Measurements from ENCODE around the gene GSDMA.

GSDMA gene

GRCh38 chr17:39953471-39953888 is 9.3 kb upstream of the GSDMA start:
- peak overlapping the region; percentile 63; the same call in 1 of the 2 replicates for H2AFZ ChIP-seq (ENCODE audit: low read depth, low read length)
- no peaks in the 10 kb centered on the region for H3K36me3 ChIP-seq (replicated peaks; ENCODE audit: low read depth, low read length)
- no peaks in the 10 kb centered on the region for H4K20me1 ChIP-seq (ENCODE audit: insufficient read depth, low read length)
- 0 out of 2 replicates have a peak overlapping the region, but pooled peaks have one; percentile 2 for H3K27ac ChIP-seq (ENCODE audit: low read length)
- H3K4me2 ChIP-seq (ENCODE audit: low read length): peak overlapping the region; percentile 79
- no peaks in the 10 kb centered on the region for H3K9me3 ChIP-seq (ENCODE audit: insufficient read depth, low read length)
- H3K79me2 ChIP-seq (ENCODE audit: low read length): no peaks in the 10 kb centered on the region
- H3K4me3 ChIP-seq (ENCODE audit: low read length): peak overlapping the region; percentile 86
- peak overlapping the region; percentile 72 for H3K9ac ChIP-seq (ENCODE audit: low read length)
- H3K4me1 ChIP-seq (ENCODE audit: low read length): peaks cover 8% of the 10 kb centered on the region; the same call in 1 of the 2 replicates
- H3K27me3 ChIP-seq (ENCODE audit: low read depth, low read length): peaks cover 7% of the 10 kb centered on the region; the same call in 1 of the 2 replicates
- TF ChIP-seq, protein P1, sequence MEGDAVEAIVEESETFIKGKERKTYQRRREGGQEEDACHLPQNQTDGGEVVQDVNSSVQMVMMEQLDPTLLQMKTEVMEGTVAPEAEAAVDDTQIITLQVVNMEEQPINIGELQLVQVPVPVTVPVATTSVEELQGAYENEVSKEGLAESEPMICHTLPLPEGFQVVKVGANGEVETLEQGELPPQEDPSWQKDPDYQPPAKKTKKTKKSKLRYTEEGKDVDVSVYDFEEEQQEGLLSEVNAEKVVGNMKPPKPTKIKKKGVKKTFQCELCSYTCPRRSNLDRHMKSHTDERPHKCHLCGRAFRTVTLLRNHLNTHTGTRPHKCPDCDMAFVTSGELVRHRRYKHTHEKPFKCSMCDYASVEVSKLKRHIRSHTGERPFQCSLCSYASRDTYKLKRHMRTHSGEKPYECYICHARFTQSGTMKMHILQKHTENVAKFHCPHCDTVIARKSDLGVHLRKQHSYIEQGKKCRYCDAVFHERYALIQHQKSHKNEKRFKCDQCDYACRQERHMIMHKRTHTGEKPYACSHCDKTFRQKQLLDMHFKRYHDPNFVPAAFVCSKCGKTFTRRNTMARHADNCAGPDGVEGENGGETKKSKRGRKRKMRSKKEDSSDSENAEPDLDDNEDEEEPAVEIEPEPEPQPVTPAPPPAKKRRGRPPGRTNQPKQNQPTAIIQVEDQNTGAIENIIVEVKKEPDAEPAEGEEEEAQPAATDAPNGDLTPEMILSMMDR (IDR thresholded peaks at IDR 0.05; ENCODE audit: low read depth, low read length): no peak

- Histone ChIP-seq H3K79me2 (ENCODE audit: low read length) (no peaks in the 10 kb centered on the region), H3K9me3 (ENCODE audit: insufficient read depth, low read length) (no peaks in the 10 kb centered on the region), H3K27ac (ENCODE audit: low read length) (no peak overlapping the region), H3K36me3 (replicated peaks; ENCODE audit: low read depth, low read length) (no peaks in the 10 kb centered on the region), H3K9ac (ENCODE audit: low read length) (no peak overlapping the region), H3K4me2 (ENCODE audit: low read length) (no peak overlapping the region), H2AFZ (ENCODE audit: low read depth, low read length) (no peak overlapping the region), H4K20me1 (ENCODE audit: insufficient read depth, low read length) (no peaks in the 10 kb centered on the region), H3K4me3 (ENCODE audit: low read length) (no peak overlapping the region), H3K27me3 (ENCODE audit: low read depth, low read length) (peaks cover 7% of the 10 kb centered on the region; the same call in 1 of the 2 replicates), H3K4me1 (ENCODE audit: low read length) (peaks cover 15% of the 10 kb centered on the region; the same call in 1 of the 2 replicates)
- TF ChIP-seq, protein P1 (IDR thresholded peaks at IDR 0.05; ENCODE audit: low read depth, low read length): no peak
- TF ChIP-seq EZH2phosphoT487 (IDR thresholded peaks at IDR 0.05; ENCODE audit: low read depth): no peak
Measured at GRCh38 chr17:39954876-39955275, 7.9 kb upstream of the GSDMA start.

GRCh38 chr17:39955726-39956225 is 7.0 kb upstream of the GSDMA start:
- H3K79me2 ChIP-seq (ENCODE audit: low read length): no peaks in the 10 kb centered on the region
- H3K9ac ChIP-seq (ENCODE audit: low read length): no peak overlapping the region
- no peak for TF ChIP-seq EZH2phosphoT487 (IDR thresholded peaks at IDR 0.05; ENCODE audit: low read depth)
- TF ChIP-seq, protein P1 (IDR thresholded peaks at IDR 0.05; ENCODE audit: low read depth, low read length): no peak
- no peak overlapping the region for H3K27ac ChIP-seq (ENCODE audit: low read length)
- H3K36me3 ChIP-seq (replicated peaks; ENCODE audit: low read depth, low read length): no peaks in the 10 kb centered on the region
- peaks cover 10% of the 10 kb centered on the region; the same call in 1 of the 2 replicates for H3K27me3 ChIP-seq (ENCODE audit: low read depth, low read length)
- no peak overlapping the region for H3K4me2 ChIP-seq (ENCODE audit: low read length)
- H3K4me1 ChIP-seq (ENCODE audit: low read length): peaks cover 15% of the 10 kb centered on the region; the same call in 1 of the 2 replicates
- H3K9me3 ChIP-seq (ENCODE audit: insufficient read depth, low read length): no peaks in the 10 kb centered on the region
- no peaks in the 10 kb centered on the region for H4K20me1 ChIP-seq (ENCODE audit: insufficient read depth, low read length)
- no peak overlapping the region for H3K4me3 ChIP-seq (ENCODE audit: low read length)
- H2AFZ ChIP-seq (ENCODE audit: low read depth, low read length): no peak overlapping the region

DNA sequence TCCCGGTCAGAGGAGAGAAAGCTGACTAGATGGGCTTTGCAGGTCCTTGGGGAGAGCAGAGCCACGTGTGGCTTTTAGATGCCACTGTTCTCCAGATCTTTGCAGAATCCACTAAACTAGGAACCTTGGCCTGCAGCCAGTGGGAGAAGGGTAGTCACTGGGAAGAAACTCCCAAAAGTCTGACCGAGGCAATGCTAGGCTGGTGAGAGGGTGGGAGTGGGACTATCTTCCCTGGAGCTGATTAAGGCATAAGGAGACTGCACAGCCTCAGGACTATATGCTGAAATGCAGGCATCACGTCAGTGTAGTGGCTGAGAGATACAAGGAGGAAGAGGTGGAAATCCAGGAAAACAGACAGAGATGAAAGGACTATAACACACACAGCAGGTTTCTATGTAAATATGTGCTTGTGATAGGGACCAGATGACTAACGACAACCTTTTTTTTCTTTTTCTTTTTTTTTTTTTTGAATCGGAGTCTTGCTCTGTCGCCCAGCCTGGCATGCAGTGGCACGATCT is 2.2 kb upstream of the GSDMA start:
- Histone ChIP-seq H2AFZ (ENCODE audit: low read depth, low read length) (no peak overlapping the region), H3K27ac (ENCODE audit: low read length) (no peak overlapping the region), H3K4me3 (ENCODE audit: low read length) (no peak overlapping the region), H3K9ac (ENCODE audit: low read length) (no peak overlapping the region), H3K9me3 (ENCODE audit: insufficient read depth, low read length) (no peaks in the 10 kb centered on the region), H3K4me1 (ENCODE audit: low read length) (peaks cover 8% of the 10 kb centered on the region; the same call in 1 of the 2 replicates), H3K27me3 (ENCODE audit: low read depth, low read length) (0 out of 2 replicates have a peak, but pooled peaks cover 5% of the 10 kb centered on the region), H3K36me3 (replicated peaks; ENCODE audit: low read depth, low read length) (no peaks in the 10 kb centered on the region), H4K20me1 (ENCODE audit: insufficient read depth, low read length) (no peaks in the 10 kb centered on the region), H3K4me2 (ENCODE audit: low read length) (no peak overlapping the region), H3K79me2 (ENCODE audit: low read length) (no peaks in the 10 kb centered on the region)
- TF ChIP-seq, protein P1 (IDR thresholded peaks at IDR 0.05; ENCODE audit: low read depth, low read length): no peak
- no peak for TF ChIP-seq EZH2phosphoT487 (IDR thresholded peaks at IDR 0.05; ENCODE audit: low read depth)
